Glomerular endothelial cell (primary cell): Measurements from ENCODE around the gene PIK3CD. TPM values are rescaled to one million over a fixed set of nuclear protein-coding genes. Genes with fewer than 3 reads are reported as not detected.

Experiments
- DNase-seq: peaks from one replicate; pipeline ENCODE4 v3.0.0-alpha.2; 2011; ENCODE audit warnings: low read depth, low spot score; ENCODE audit errors: extremely low read depth
- total RNA-seq: library from RNA; depleted of rRNA; stranded (reverse); fragments of >200 nt; gene quantifications from 2 replicates; pipeline ENCODE4 v1.2.3, GENCODE V29; 2015

Gene PIK3CD
- total RNA-seq, 1 donor from 2014 or later = 13.2 TPM

DNA sequence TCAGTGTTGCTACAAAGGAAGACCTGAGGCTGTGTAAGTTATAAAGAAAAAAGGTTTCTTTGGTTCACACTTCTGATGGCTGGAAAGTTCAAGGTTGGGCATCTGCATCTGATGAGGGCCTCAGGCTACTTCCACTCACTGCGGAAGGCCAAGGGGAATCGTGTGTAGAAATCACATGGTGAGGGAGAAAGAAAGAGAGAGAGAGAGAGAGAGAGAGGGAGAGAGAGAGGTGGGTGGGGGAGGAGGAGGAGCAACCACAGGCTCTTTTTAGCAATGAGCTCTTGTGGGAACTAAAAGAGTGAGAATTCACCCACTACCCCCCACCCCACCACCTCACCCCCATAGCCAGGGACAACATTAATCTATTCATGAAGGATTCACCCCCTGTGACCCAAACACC is 112.4 kb downstream of the PIK3CD start:
- DNase-seq = no peak

DNA sequence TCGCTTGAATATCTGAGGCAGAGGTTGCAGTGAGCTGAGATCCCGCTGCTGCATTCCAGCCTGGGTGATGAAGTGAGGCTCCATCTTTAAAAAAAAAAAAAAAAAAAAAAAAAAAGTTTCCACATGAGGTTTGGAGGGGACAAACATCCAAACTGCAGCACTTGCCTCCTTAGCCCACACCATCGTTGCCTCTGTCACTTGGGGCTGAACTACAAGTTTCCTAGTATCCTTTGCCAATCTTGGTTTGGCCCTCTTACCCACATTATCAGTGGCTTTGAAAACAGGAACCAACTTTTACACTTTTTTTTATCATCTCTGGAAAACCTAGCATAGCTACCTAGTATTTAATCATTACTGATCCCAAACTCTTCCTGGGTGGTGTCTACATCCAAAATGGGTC is 113.0 kb downstream of the PIK3CD start:
- DNase-seq = no peak

DNA sequence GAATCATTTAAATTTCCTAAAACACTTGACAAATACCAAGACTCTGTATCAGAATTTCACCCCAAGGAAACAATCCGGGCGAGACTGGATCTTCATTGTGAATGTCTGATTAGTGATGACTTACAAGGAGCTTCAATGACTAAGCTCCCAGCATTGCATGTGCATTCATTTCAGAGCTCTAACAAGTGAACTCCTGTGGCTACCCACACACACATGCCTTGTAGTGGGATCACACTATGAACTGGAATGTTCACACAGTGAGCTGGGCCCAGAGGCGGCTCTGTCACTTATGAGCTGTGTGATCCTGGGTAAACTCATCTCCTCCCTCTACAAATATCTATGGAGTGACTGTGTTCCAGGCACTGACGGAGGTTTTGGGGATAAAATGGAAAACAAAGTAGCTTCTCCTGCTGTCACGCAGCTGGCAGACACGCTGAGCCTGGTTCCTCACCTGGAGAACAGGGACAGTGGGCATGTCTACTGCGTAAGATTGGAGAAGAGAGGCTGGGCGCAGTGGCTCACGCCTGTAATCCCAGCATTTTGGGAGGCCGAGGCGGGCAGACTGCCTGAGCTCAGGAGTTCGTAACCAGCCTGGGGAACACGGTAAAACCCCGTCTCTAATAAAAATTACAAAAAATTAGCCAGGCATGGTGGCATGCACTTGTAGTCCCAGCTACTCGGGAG is 115.4 kb downstream of the PIK3CD start:
- no peak for DNase-seq

DNA sequence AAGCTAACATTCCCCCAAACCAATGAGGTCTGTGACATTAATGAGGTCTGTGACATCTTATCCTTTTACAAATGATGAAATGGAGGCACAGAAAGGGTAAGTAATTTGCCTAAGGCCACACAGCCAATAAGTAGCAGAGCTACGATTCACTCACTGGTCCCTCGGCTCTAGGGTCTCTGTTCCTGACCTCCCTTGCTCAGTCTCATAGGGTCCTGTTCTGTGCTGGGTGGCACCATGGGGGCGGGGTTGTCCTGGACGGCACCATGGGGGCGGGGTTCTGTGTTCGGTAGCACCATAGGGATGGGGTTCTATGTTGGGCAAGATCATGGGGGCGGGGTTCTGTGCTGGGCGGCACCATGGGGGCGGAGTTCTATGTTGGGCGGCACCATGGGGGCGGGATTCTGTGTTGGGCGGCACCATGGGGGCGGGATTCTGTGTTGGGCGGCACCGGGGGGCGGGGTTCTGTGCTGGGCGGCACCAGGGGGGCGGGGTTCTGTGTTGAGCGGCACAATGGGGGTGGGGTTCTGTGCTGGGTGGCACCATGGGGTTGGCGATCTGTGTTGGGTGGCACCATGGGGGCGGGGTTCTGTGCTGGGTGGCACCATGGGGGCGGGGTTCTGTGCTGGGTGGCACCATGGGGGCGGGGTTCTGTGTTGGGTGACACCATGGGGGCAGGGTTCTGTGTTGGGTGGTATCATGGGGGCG is 116.6 kb downstream of the PIK3CD start:
- DNase-seq = no peak

DNA sequence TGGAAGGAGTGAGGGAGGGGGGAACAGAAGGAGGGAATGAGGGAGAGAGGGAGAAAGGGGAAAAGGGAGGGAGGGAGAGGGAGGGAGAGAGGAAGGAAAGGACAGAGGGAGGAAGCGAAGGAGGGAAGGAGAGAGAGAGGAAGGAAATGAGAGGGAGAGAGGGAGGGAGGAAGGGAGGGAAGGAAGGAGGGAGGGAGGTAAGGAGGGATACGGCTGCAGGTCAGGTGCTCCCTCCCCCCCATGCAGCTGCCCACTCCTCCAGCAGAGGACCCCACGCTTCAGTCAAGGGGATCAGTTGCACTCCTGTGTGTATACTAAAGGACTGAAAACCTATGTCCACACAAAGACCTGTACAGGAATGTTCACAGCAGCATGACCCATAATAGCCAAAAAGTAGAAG is 117.5 kb downstream of the PIK3CD start:
- no peak for DNase-seq

DNA sequence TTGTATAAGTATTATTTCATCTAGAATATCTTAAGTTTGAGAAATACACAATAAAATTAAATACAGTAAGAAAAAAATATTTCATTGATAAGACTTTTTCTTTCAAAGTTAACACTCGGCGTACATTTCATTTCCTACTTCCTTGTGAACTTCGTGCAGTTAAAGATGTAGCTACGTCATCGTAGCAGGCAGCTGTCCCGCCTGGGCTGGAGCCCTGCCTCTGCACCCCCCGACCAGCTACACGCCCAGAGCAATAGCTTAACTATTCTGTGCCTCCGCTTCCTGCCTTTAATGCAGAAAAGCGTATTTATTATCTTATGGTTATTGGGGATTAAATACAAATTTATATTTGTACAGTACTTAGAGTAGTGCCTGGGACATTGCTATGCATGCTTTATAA is 118.8 kb downstream of the PIK3CD start:
- DNase-seq = no peak

DNA sequence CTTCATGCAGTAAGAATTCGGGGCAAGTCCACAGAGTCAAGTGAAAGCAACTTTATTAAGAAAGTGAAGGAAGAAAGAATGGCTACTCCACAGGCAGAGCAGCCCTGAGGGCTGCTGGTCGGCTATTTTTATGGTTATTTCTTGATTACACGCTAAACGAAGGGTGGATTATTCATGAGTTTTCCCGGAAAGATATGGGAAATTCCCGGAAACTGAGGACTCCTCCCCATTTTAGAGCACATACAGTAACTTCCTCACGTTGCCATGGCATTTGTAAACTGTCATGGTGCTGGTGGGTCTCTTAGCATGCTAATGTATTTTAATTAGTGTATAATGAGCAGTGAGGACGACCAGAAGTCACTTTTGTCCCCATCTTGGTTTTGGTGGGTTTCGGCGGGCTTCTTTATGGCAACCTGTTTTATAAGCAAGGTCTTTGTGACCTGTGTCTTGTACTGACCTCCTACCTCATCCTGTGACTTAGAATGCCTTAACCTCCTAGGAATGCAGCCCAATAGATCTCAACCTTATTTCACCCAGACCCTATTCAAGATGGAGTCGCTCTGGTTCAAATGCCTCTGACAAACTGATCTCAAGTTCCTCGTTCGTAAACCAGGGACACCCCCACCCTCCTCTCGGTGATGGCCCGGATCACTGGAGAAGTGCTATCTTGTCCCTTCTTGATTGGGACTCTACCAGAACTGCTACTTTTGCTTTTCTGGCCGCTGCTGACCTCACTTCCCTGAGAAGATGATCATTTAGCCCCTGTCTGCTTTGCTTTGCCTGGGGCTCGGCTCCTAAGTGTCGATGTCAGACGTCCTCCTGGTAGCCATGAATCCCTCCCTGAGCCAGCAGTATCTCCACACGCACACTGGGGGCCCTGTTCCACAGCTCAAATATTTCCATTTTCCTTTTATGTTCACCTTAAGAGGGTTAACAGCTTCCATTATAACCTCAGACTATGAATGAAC is 123.5 kb downstream of the PIK3CD start:
- no peak for DNase-seq

DNA sequence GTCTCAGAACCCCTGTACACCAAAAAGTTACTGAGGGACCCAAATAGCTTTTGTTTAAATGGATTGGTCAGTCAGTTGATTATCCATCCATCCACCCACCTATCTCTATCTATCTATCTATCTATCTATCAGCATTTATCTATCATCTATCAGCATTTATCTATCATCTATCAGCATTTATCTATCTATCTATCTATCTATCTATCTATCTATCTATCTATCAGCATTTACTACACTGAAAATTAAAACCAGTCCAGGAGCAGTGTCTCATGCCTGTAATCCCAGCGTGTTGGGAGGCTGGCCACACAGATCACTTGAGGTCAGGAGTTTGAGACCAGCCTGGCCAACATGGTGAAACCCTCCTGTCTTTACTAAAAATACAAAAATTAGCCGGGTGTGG is 125.2 kb downstream of the PIK3CD start:
- no peak for DNase-seq

Other genes starting within 250 kb of the PIK3CD start
- gene SLC25A33, start 112.3 kb upstream of the PIK3CD start, total RNA-seq = 6.2 and 8.1 TPM in 2 replicates
- 13.5 and 20.2 TPM in 2 replicates for gene TMEM201, start 62.8 kb upstream of the PIK3CD start, total RNA-seq
- 120 and 149 TPM in 2 replicates for gene CLSTN1, start 172.2 kb downstream of the PIK3CD start, total RNA-seq